Effector memory CD8-positive, alpha-beta T cell (primary cell): ENCODE data around the gene SERPINB4.
"Not testable (repeated sequence)": the region's sequence is repeated elsewhere in the genome, so short reads cannot be mapped to it uniquely, and the experiment has no call there.

Experiments used
- ATAC-seq: fragments of 150-1000 bp; cut with Tn5 transposase; replicated peaks from 2 replicates; pipeline ENCODE4 v1.10.0; 2021; ENCODE audit warnings: mild to moderate bottlenecking, moderate library complexity
- DNase-seq, 3 experiments: peaks; one replicate each; pipeline ENCODE4 v3.0.0; 2021
- H3K27ac Mint-ChIP-seq, 2 donors: one replicate each; pipeline ENCODE4 v1.8.0; 2022; ENCODE audit warnings: mild to moderate bottlenecking in 2 of 2, mixed read lengths in 2 of 2, moderate library complexity in 2 of 2
- H3K27me3 Mint-ChIP-seq, 2 donors: one replicate each; pipeline ENCODE4 v1.8.0; 2022; ENCODE audit warnings: mixed read lengths in 2 of 2
- H3K36me3 Mint-ChIP-seq: one replicate; pipeline ENCODE4 v1.8.0; 2022; ENCODE audit warnings: mild to moderate bottlenecking, moderate library complexity, mixed read lengths; ENCODE audit not compliant: insufficient read depth
- H3K4me1 Mint-ChIP-seq, 2 donors: one replicate each; pipeline ENCODE4 v1.8.0; 2022; ENCODE audit warnings: low read depth in 2 of 2, mixed read lengths in 2 of 2
- H3K4me3 Mint-ChIP-seq, 2 donors: one replicate each; pipeline ENCODE4 v1.8.0; 2022; ENCODE audit warnings: mild to moderate bottlenecking in 2 of 2, mixed read lengths in 2 of 2, moderate library complexity in 2 of 2
- H3K9me3 Mint-ChIP-seq, 2 donors: one replicate each; pipeline ENCODE4 v1.8.0; 2022; ENCODE audit warnings: mixed read lengths in 2 of 2
- total RNA-seq, 9 experiments: gene quantifications; one replicate each; lab custom pipeline; 2026; lab: John Stamatoyannopoulos, UW

The SERPINB4 gene
- total RNA-seq, result 0 reads per million in 9 experiments

DNA sequence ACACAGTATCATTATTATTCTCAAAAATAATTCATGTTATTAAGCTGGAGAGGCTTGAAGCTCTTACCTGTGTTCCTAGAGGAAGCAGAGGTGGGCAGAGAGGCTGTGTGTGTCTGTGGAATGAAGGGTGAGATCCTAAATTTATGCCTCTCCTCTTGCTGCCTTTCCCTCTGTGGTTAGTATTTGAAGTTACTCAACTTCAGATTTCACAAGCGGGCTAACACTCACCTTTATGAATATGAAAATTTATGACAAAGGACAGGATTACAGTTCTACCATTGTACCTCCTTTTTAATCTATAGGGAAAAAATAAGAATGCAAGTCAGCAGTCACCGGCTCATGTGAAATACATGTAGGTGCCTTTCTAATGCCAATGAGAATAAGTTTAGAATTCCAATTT is at the start of gene SERPINB4:
Gene SERPINB4, minus strand, starts transcription at position 115 of the 400 bp plus-strand sequence. CDS start 679 bp downstream, outside the sequence.
- not testable (repeated sequence) for H3K4me1 Mint-ChIP-seq, ATAC-seq
- peaks cover 0 to 20% of the 10 kb centered on the region in 2 donors for H3K27me3 Mint-ChIP-seq

DNA sequence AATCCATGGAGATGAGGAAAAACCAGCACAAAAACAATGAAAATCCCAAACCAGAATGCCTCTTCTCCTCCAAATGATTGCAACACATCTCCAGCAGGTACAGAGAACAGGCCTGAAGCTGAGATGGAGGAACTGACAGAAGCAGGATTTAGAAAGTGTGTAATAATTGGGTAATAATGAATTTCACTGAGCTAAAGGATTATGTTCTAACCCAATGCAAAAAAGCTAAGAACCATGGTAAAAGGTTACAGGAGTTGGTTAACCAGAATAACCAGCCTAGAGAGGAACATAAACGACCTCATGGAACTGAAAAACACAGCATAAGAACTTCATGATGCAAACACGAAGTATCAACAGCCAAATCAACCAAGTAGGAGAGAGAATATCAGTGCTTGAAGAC is 45.0 kb upstream of the SERPINB4 start:
- Mint-ChIP-seq H3K9me3 (peaks cover 6% of the 10 kb centered on the region in 2 donors), H3K4me3 (no peak overlapping the region), H3K27ac (no peak overlapping the region), H3K4me1 (no peaks in the 10 kb centered on the region), H3K36me3 (no peaks in the 10 kb centered on the region), H3K27me3 (peaks cover 0 to 9% of the 10 kb centered on the region in 2 donors)
- no peak for ATAC-seq
- DNase-seq, result no peak

More for the DNA sequence above, at the start of gene SERPINB4:
- not testable (repeated sequence) for DNase-seq, H3K27ac Mint-ChIP-seq, H3K4me3 Mint-ChIP-seq, H3K9me3 Mint-ChIP-seq, H3K36me3 Mint-ChIP-seq

DNA sequence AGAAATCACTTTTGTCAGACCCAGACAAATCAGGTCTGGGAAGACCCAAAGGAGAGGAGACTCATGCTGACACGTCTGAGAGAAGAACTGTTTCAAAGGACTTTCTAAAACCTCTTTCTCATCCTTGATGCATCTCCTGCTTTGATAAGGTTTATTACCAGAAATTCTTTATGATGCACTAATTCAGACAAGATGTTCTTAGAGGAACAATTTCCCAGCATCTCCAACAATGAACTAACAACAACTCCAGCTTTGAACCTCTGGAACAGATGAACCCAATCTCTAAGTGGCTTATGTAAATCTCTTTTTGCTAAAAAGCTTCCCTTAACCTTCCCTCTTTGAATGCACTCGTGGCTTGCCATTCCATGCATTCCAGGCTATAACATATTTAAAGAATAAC is 42.8 kb upstream of the SERPINB4 start:
- Mint-ChIP-seq H3K9me3 (peaks cover 4 to 6% of the 10 kb centered on the region in 2 donors), H3K27ac (no peak overlapping the region), H3K4me3 (no peak overlapping the region), H3K36me3 (no peaks in the 10 kb centered on the region), H3K27me3 (peaks cover 0 to 9% of the 10 kb centered on the region in 2 donors), H3K4me1 (no peaks in the 10 kb centered on the region)
- DNase-seq, result no peak
- no peak for ATAC-seq

DNA sequence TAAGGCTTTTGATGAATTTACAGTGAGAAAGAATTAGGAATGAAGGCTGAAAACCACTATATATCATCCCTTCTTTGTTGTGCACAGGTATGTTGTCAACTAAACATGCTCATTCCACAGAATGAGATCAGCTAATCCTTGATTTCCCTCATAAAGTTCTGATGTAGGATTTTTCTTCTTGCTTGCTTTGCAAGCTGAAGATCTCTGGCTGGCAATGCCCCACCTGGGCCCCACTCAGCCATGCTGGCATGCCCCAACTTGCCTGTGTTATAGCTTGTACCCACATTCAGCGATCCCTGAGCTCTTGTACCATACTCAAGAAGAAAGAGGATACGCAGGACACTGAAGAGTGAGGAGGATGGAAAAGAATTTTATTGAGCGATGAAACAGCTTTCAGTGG is 40.7 kb upstream of the SERPINB4 start:
- Mint-ChIP-seq H3K4me3 (no peak overlapping the region), H3K4me1 (no peaks in the 10 kb centered on the region), H3K36me3 (no peaks in the 10 kb centered on the region), H3K9me3 (peaks cover 4 to 6% of the 10 kb centered on the region in 2 donors), H3K27me3 (peaks cover 0 to 9% of the 10 kb centered on the region in 2 donors), H3K27ac (no peak overlapping the region)
- DNase-seq (no peak), ATAC-seq (no peak)

DNA sequence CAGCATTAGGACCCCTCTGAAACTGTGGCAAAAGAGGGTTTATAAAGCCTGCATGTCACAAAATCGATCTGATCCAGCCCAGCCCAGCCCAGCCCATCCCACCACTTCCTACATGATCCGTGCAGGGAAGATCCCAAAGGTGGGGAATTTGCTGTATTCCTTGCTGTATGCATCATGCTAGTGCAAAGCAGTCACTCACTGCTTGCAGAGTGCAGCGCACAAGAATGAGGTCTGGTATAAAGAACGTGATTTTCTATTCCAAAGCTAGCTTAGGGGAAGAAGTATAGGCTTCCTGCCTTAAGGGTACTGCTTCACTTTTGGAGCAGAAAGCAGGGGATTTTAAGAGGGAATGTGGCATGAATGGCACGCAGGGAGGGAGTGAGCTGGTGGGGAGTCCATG is 39.8 kb upstream of the SERPINB4 start:
- H3K9me3 Mint-ChIP-seq, result peaks cover under 1 to 2% of the 10 kb centered on the region in 2 donors
- H3K4me3 Mint-ChIP-seq, result no peak overlapping the region
- DNase-seq (no peak), ATAC-seq (no peak)
- no peaks in the 10 kb centered on the region for H3K36me3 Mint-ChIP-seq
- peaks cover 0 to 9% of the 10 kb centered on the region in 2 donors for H3K27me3 Mint-ChIP-seq
- H3K27ac Mint-ChIP-seq, result no peak overlapping the region
- H3K4me1 Mint-ChIP-seq, result no peaks in the 10 kb centered on the region

DNA sequence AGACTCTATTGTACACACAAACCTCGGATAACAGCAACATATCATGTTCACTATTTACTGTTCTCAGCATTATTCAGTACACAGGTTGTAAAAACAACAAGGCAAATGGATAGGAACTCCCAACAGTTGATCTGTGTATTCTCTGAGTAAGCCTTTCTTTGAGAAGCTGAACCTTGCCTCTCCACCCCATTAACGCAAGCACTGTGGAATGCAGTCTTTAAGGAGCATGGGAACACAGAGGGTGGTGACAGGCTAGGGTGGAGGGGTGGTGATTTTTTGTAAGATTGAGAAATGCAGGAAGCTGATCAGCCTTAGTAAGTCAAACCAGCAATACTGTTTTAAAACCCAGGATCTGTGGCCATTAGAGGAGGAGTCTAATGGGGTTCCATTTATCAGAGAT is 39.1 kb upstream of the SERPINB4 start:
- ATAC-seq (no peak), DNase-seq (no peak)
- no peak overlapping the region for H3K4me3 Mint-ChIP-seq
- peaks cover 0 to 9% of the 10 kb centered on the region in 2 donors for H3K27me3 Mint-ChIP-seq
- peaks cover 0 to 2% of the 10 kb centered on the region in 2 donors for H3K9me3 Mint-ChIP-seq
- no peaks in the 10 kb centered on the region for H3K36me3 Mint-ChIP-seq
- H3K4me1 Mint-ChIP-seq, result no peaks in the 10 kb centered on the region
- H3K27ac Mint-ChIP-seq, result no peak overlapping the region

DNA sequence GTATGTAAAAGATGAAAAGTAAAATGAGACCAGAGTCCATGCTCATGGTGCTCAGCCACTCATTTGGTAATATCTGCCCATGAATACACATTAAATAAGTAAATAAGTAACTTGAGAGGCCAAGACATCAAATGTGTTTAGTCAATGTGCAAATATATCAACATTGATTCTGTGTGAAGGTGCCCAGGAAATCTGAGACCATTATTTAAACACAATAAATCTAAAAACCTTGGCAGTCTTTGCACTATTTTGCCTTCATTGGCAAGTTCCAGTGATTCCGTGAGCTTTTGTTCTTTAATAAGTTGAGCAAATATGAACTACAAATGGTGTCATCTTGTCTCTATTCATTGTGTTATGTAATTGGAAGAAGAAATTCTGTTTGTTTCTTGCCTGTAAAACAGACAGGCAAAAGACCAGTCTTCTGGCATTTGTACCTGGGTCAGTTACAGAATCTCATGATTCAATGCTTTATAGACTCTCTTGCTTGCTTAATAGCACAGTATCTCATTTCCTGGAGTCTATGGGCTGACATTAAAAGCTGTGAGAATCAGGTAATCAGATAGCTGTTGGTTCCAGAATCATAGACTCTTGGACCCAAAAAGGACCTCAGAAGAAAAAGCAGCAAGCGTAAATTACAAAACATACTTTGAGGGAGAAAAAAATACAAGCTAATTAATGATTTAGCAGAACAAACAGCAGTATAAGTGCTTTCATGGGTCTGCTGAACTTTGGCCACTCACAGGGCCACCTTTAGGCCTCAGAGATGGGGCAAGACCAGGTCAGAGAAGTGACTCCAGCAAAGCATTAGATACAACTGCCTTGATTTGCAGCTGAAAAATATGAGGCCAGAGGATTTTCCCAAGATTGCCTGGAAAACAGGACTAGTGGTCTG is 37.6 kb upstream of the SERPINB4 start:
- Mint-ChIP-seq H3K4me1 (no peaks in the 10 kb centered on the region), H3K27ac (no peak overlapping the region), H3K27me3 (peaks cover 0 to 7% of the 10 kb centered on the region in 2 donors), H3K4me3 (no peak overlapping the region), H3K36me3 (no peaks in the 10 kb centered on the region), H3K9me3 (peaks cover 0 to 2% of the 10 kb centered on the region in 2 donors)
- DNase-seq (no peak), ATAC-seq (no peak)

DNA sequence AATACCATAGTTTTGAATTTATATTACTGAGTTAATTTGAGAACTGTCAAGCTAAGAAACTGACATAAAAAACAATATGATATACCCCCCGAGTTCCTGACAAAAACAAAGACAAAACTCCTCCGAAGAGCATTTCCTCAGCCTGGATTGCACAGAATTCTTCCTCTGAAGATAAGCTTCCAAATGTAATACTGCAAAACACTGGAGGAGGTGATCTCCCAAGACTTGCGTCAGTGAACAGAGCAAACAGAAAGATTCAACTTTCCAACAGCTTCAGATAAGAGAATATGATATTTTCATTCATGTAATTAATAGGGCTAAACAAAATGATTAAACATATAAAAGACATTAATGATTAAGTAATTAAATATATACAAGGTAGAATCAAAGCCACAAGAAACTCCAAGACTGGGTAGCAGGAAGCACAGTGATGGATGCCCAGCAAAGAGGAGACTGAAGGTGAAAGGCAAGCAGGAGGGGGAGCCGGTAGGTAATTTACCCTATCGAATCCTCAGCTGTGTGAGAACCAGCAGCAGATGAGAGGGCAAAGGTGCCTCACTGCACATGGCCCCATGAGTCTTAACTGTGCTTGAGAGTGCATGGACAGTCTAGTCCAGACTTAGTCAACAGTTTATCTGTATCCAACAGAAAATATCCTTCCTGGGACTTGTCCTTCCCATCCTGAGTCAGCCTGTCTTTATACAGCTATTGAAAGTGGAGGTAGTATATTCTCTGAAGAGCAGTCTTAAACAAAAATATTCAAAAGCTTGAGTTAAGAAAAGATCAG is 36.0 kb upstream of the SERPINB4 start:
- Mint-ChIP-seq H3K27me3 (peaks cover 0 to 6% of the 10 kb centered on the region in 2 donors), H3K4me1 (no peaks in the 10 kb centered on the region), H3K9me3 (peaks cover 0 to 2% of the 10 kb centered on the region in 2 donors), H3K27ac (no peak overlapping the region), H3K4me3 (no peak overlapping the region), H3K36me3 (no peaks in the 10 kb centered on the region)
- no peak for DNase-seq
- no peak for ATAC-seq

DNA sequence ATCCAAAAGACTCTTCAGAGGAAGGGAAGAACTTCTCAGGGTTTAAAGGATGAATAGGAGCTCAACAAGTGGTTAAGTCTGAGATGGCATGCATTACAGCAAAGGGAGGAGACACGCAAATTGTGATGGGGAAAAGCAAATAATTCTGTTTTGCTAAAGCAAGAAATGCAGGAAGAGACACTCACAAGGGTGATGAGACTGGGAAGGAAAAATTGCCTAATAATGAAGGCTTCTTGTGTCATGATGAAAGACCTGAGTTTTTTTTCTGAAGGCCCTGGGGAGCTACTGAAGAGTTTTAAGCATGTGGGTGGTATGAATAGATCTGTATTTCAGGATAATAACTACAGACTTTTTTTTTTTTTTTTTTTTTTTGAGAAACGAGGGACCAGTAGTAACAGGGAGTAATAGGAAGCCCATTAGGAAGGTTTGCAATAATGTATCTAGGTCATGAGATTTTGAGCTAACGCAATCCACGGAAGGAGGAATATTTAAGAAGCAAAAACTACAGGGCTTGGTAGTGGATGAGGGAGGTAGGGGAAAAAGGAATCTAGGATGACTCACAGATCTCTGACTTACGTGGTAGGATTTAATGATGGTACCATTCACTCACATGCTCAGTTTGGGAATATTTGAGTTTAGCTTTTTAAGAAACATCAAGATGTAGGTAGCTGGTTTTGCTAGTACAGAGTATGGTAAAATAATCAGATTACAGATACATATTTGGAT is 33.6 kb upstream of the SERPINB4 start:
- H3K4me1 Mint-ChIP-seq, result no peaks in the 10 kb centered on the region
- H3K36me3 Mint-ChIP-seq, result no peaks in the 10 kb centered on the region
- peaks cover 0 to 2% of the 10 kb centered on the region in 2 donors for H3K9me3 Mint-ChIP-seq
- H3K27me3 Mint-ChIP-seq, result peaks cover 0 to 5% of the 10 kb centered on the region in 2 donors
- H3K4me3 Mint-ChIP-seq, result no peak overlapping the region
- H3K27ac Mint-ChIP-seq, result no peak overlapping the region
- DNase-seq (no peak), ATAC-seq (no peak)

DNA sequence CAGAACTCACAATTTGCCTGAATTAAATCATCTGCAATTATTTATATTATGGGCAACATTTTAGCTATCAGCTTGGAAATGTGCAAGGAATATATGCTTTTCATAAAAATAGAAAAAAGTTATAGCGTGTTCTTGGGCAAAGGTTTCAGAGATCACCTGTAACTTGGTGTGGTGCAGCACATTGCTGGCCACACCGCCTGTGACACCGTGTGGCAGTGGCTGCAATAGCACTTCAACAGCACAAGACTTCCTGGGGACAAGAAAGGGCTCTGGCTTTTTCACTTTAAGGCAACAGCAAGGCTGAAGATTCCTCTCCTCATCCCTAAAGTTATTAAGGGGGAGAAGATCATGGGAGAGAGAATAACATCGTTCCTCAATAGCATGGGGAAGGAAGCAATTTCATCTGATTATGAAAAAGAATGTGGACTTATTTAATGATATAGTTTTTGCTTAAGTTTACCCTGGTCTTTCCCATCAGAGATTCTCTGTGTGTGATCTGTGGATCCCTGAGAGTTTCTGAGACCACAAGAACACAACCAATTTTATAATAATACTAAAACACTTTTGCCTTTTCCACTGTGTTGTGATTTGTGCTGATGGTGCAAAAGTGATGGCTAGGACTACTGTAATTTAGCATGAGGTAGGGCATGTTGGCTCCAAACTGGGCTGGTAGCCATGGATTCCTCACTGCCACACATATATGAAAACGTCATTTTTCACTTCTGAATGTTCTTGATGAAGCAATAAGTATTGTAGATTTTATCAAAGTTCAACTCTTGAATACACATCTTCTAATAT is 32.7 kb upstream of the SERPINB4 start:
- H3K4me1 Mint-ChIP-seq, result no peaks in the 10 kb centered on the region
- ATAC-seq, result no peak
- H3K36me3 Mint-ChIP-seq, result no peaks in the 10 kb centered on the region
- H3K27ac Mint-ChIP-seq, result no peak overlapping the region
- no peaks in the 10 kb centered on the region for H3K9me3 Mint-ChIP-seq
- DNase-seq, result no peak
- H3K27me3 Mint-ChIP-seq, result peaks cover 0 to 5% of the 10 kb centered on the region in 2 donors
- H3K4me3 Mint-ChIP-seq, result no peak overlapping the region

DNA sequence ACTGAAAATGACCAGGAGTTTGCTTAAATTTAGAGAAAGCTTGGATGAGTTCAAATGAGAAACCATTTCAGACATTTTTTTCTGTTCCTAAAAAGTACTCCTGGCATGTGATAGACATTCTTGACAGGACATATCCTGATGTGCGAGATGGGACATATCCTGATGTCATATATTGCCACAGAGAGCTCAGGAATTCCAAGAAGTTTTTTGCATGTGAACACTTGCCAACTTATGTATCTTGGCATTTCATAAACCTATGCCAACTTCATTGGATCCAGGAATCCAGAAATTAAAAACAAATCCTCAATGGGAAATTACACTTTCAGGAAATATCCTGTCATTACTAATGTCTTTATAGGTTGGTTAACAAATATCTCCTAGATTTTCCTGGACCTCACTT is 20.5 kb upstream of the SERPINB4 start:
- no peak for ATAC-seq
- Mint-ChIP-seq H3K4me1 (no peaks in the 10 kb centered on the region), H3K36me3 (no peaks in the 10 kb centered on the region)

DNA sequence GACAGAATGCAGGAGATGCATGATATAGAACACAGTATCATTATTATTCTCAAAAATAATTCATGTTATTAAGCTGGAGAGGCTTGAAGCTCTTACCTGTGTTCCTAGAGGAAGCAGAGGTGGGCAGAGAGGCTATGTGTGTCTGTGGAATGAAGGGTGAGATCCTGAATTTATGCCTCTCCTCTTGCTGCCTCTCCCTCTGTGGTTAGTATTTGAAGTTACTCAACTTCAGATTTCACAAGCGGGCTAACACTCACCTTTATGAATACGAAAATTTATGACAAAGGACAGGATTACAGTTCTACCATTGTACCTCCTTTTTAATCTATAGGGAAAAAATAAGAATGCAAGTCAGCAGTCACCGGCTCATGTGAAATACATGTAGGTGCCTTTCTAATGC is 17.7 kb upstream of the SERPINB4 start, which contains the start of gene SERPINB3:
Gene SERPINB3, minus strand, starts transcription at position 144 of the 400 bp plus-strand sequence. CDS start 677 bp downstream, outside the sequence.
- H3K27me3 Mint-ChIP-seq, H3K27ac Mint-ChIP-seq, H3K4me1 Mint-ChIP-seq, H3K4me3 Mint-ChIP-seq, ATAC-seq, DNase-seq, H3K36me3 Mint-ChIP-seq: not testable (repeated sequence)
- H3K9me3 Mint-ChIP-seq, result peaks cover 10 to 11% of the 10 kb centered on the region in 2 donors

More for the DNA sequence above, 20.5 kb upstream of the SERPINB4 start:
- peaks cover 0 to 5% of the 10 kb centered on the region in 2 donors for H3K27me3 Mint-ChIP-seq
- no peak overlapping the region for H3K27ac Mint-ChIP-seq
- peaks cover 11 to 12% of the 10 kb centered on the region in 2 donors for H3K9me3 Mint-ChIP-seq
- no peak for DNase-seq
- no peak overlapping the region for H3K4me3 Mint-ChIP-seq
